Mesothelial cell of epicardium (in vitro differentiated cells): Measurements from ENCODE around the gene GYPA. TPM values are rescaled to one million over a fixed set of nuclear protein-coding genes. Genes with fewer than 3 reads are reported as not detected.

Source experiments
- total RNA-seq: library from RNA; stranded (reverse); gene quantifications from 3 replicates; pipeline ENCODE4 v1.2.1, GENCODE V29; 2021

Gene GYPA
- total RNA-seq, 1 donor from 2014 or later, result not detected

Other genes with a start within 250 kb of the GYPA start
- gene GYPE, start 235.2 kb downstream of the GYPA start, total RNA-seq, result not detected in 3 replicates
- not detected in 3 replicates for gene GYPB, start 121.3 kb downstream of the GYPA start, total RNA-seq